K562 (cell line): ENCODE results near the gene PLIN5. TPM values are rescaled to one million over a fixed set of nuclear protein-coding genes. Genes with fewer than 3 reads are reported as not detected.

ENCODE experiments used
- ATAC-seq: fragments of 200-7000 bp; cut with Tn5 transposase; 3 replicates; pipeline ENCODE4 v1.9.1; 2020; ENCODE audit warnings: moderate library complexity
- BruUV-seq: library from RNA; stranded (reverse); fragments of 400-500 nt; replicated peaks from 2 replicates; lab custom pipeline; 2021; lab: Mats Ljungman, UMichigan
- CTCF ChIA-PET: fragments of 300-600 bp; formaldehyde crosslinking; extraction: SDS; loops from one replicate; lab custom pipeline; 2021; ENCODE audit warnings: low intra/inter-chr PET ratio; lab: Yijun Ruan, JAX
- POLR2A ChIA-PET: fragments of 300-600, 350-650 bp; sonication (Branson Sonifier 250); formaldehyde crosslinking; extraction: SDS; loops from one replicate; lab custom pipeline; 2021; ENCODE audit warnings: antibody characterized with exemption, inconsistent platforms; lab: Yijun Ruan, JAX
- DNase-seq, 4 experiments: peaks; one replicate each; pipeline versions ENCODE4 v3.0.0 to v3.0.0-alpha.2; 2011 to 2018; ENCODE audit warnings: low spot score in 3 of 4, mixed read lengths in 3 of 4; ENCODE audit errors: extremely low read depth in 1 of 4
- FAIRE-seq: peaks from 2 replicates; lab custom pipeline; 2011; peaks lifted over from hg19 to GRCh38; lab: Jason Lieb, UNC
- H2AFZ ChIP-seq: 2 replicates; pipeline ENCODE4 v1.6.0; 2011; ENCODE audit warnings: low read depth, low read length, control low read depth, inconsistent platforms
- H3K27ac ChIP-seq: fragments of 200-600 bp; 3 replicates; pipeline ENCODE4 v1.8.0; 2011; ENCODE audit warnings: low read depth, mild to moderate bottlenecking, control low read depth, inconsistent platforms, low read length, moderate library complexity, mixed read lengths; ENCODE audit errors: extremely low read depth
- H3K27me3 ChIP-seq, 2 experiments: fragments of 300-600 bp in 1 of 2; 2 replicates in 1 of 2; 3 replicates in 1 of 2; pipeline versions ENCODE4 v1.6.0 to v1.8.0; 2011; ENCODE audit warnings: inconsistent platforms in 2 of 2, low read length in 2 of 2, mild to moderate bottlenecking in 1 of 2, mixed read lengths in 1 of 2, moderate library complexity in 1 of 2; ENCODE audit not compliant: control insufficient read depth in 2 of 2, insufficient read depth in 2 of 2
- H3K36me3 ChIP-seq: fragments of 300-600 bp; 3 replicates; pipeline ENCODE4 v1.8.0; 2011; ENCODE audit warnings: mild to moderate bottlenecking, low read length, inconsistent platforms; ENCODE audit not compliant: control insufficient read depth, insufficient read depth
- H3K4me1 ChIP-seq, 2 experiments: fragments of 200-600 bp in 1 of 2; replicated peaks in 1 of 2; 2 replicates in 1 of 2; 3 replicates in 1 of 2; pipeline versions ENCODE4 v1.5.1 to v1.8.0; 2011; ENCODE audit warnings: inconsistent platforms in 2 of 2, low read length in 2 of 2, mild to moderate bottlenecking in 1 of 2, mixed read lengths in 1 of 2, moderate library complexity in 1 of 2; ENCODE audit not compliant: control insufficient read depth in 2 of 2, insufficient read depth in 2 of 2
- H3K4me2 ChIP-seq: 2 replicates; pipeline ENCODE4 v1.6.1; 2011; ENCODE audit warnings: low read length, control low read depth, inconsistent platforms, mixed read lengths; ENCODE audit not compliant: insufficient read depth
- H3K4me3 ChIP-seq: fragments of 200-600 bp; sonication (generic), shearing (Covaris generic); 2 replicates; pipeline ENCODE4 v1.5.1; 2016; ENCODE audit warnings: control low read depth, inconsistent platforms
- H3K79me2 ChIP-seq: fragments of 200-600 bp; 3 replicates; pipeline ENCODE4 v1.8.0; 2011; ENCODE audit warnings: low read length, inconsistent platforms; ENCODE audit not compliant: control insufficient read depth, insufficient read depth
- H3K9ac ChIP-seq, 2 experiments: 2 replicates each; pipeline versions ENCODE4 v1.6.0 to v1.6.1; 2011; ENCODE audit warnings: low read depth in 2 of 2, low read length in 2 of 2, control low read depth in 1 of 2, inconsistent platforms in 1 of 2, mild to moderate bottlenecking in 1 of 2, mixed read lengths in 1 of 2; ENCODE audit not compliant: insufficient read depth in 1 of 2
- H3K9me1 ChIP-seq: one replicate; pipeline ENCODE4 v1.6.0; 2011; ENCODE audit warnings: inconsistent platforms, mild to moderate bottlenecking, low read length, moderate library complexity; ENCODE audit not compliant: control insufficient read depth, insufficient read depth
- H3K9me3 ChIP-seq: replicated peaks from 2 replicates; pipeline ENCODE4 v1.5.1; 2011; ENCODE audit warnings: low read depth, low read length, inconsistent platforms; ENCODE audit not compliant: control insufficient read depth, insufficient read depth
- H4K20me1 ChIP-seq: replicated peaks from 2 replicates; pipeline ENCODE4 v1.6.1; 2011; ENCODE audit warnings: low read length, inconsistent platforms, mixed read lengths; ENCODE audit not compliant: control insufficient read depth, insufficient read depth
- ADNP ChIP-seq: fragments of 200-800 bp; sonication (Bioruptor generic); IDR thresholded peaks from 2 replicates; pipeline ENCODE4 v1.6.1; 2016; ENCODE audit warnings: missing genetic modification characterization, missing compliant biosample characterization
- ARNT ChIP-seq, 2 experiments: fragments of 450-650 bp; IDR thresholded peaks; 2 replicates each; pipeline ENCODE4 v1.6.1; 2016; ENCODE audit warnings: mild to moderate bottlenecking in 1 of 2
- BCOR ChIP-seq: fragments of 450-650 bp; IDR thresholded peaks from 2 replicates; pipeline ENCODE4 v1.6.1; 2016
- KLF10 ChIP-seq: fragments of 250-450 bp; sonication (Bioruptor Pico); IDR thresholded peaks from 2 replicates; pipeline ENCODE4 v1.6.1; 2021; ENCODE audit warnings: matching md5 sums
- MYNN ChIP-seq, 2 experiments: sonication (generic); formaldehyde crosslinking in 1 of 2; IDR thresholded peaks; 2 replicates each; pipeline versions ENCODE4 v1.5.0 to v1.6.1; 2016 to 2020; ENCODE audit warnings: antibody characterized with exemption in 1 of 2, missing genetic modification reagents in 1 of 2
- PTBP1 ChIP-seq: fragments of 200-400 bp; formaldehyde crosslinking; IDR thresholded peaks from 2 replicates; pipeline ENCODE4 v1.6.1; 2017; ENCODE audit warnings: low read depth, low read length
- RBM25 ChIP-seq: fragments of 200-400 bp; formaldehyde crosslinking; IDR thresholded peaks from 2 replicates; pipeline ENCODE4 v1.6.1; 2018; ENCODE audit warnings: low read length, low read depth, moderate library complexity; ENCODE audit not compliant: severe bottlenecking
- TCF7 ChIP-seq: sonication (generic); IDR thresholded peaks from 2 replicates; pipeline ENCODE4 v1.6.1; 2016; ENCODE audit warnings: antibody characterized with exemption, borderline replicate concordance
- ZBTB7A ChIP-seq: IDR thresholded peaks from 2 replicates; pipeline ENCODE4 v1.6.1; 2011; ENCODE audit warnings: low read depth, mild to moderate bottlenecking, low read length, moderate library complexity, borderline replicate concordance; ENCODE audit not compliant: control insufficient read depth
- ZEB2 ChIP-seq: fragments of 450-650 bp; IDR thresholded peaks from 2 replicates; pipeline ENCODE4 v1.6.1; 2016
- ZFP36 ChIP-seq: fragments of 150-350 bp; IDR thresholded peaks from 2 replicates; pipeline ENCODE4 v1.6.1; 2018; ENCODE audit warnings: low read length, low read depth; ENCODE audit not compliant: partially characterized antibody
- ZKSCAN1 ChIP-seq: fragments of 150-350 bp; IDR thresholded peaks from 2 replicates; pipeline ENCODE4 v1.6.1; 2016; ENCODE audit warnings: low read depth, low read length
- ZNF384 ChIP-seq: IDR thresholded peaks from 2 replicates; pipeline ENCODE4 v1.6.1; 2012; ENCODE audit warnings: low read depth, low read length, improper control_type of control experiment
- ZNF707 ChIP-seq: fragments of 250-450 bp; sonication (Bioruptor Pico); conservative IDR thresholded peaks from 2 replicates; pipeline ENCODE4 v1.8.0; 2022; ENCODE audit warnings: inconsistent platforms, mild to moderate bottlenecking, moderate library complexity
- ZNF764 ChIP-seq: fragments of 250-450 bp; sonication (Bioruptor Pico); IDR thresholded peaks from 2 replicates; pipeline ENCODE4 v1.4.0; 2020; ENCODE audit warnings: low read depth, mild to moderate bottlenecking, moderate library complexity
- WGBS: fragments of 100-300 bp; shearing (Covaris generic); methylation state at CpG from one replicate; pipeline ENCODE4 v1.1.6; 2016; ENCODE audit warnings: low coverage, mixed read lengths; ENCODE audit not compliant: insufficient coverage; ENCODE audit errors: missing lambda C conversion rate; 5-methylcytosine and 5-hydroxymethylcytosine counted together
- in situ Hi-C: fragments of 300-500 bp; cut with MboI; formaldehyde crosslinking; loops from 4 replicates; pipeline ENCODE4 v1.15.0; 2018; ENCODE audit warnings: inconsistent platforms, mixed read lengths
- intact Hi-C: fragments of 100-400 bp; cut with micrococcal nuclease; formaldehyde crosslinking; loops from 2 replicates; pipeline ENCODE4 v1.14.2; 2022
- polyA plus RNA-seq, 8 experiments: library from polyadenylated mRNA; depleted of rRNA in 4 of 8; stranded (reverse) in 5 of 8; unstranded in 3 of 8; fragments of >200 nt; fragmentation: Nextera tagmentation in 2 of 8; fragmentation: Illumina TruSeq in 1 of 8; extraction: Ambion mirVana in 2 of 8; extraction: Trizol in 1 of 8; gene quantifications; 2 replicates each; pipeline versions ENCODE4 v1.2.1 to v1.2.3, GENCODE V29; 2011 to 2014; ENCODE audit warnings: inconsistent platforms in 1 of 8, missing spikeins in 1 of 8
- total RNA-seq, 7 experiments: library from RNA; depleted of rRNA in 6 of 7; stranded (reverse); fragments of >200 nt in 6 of 7; fragmentation: Illumina TruSeq in 2 of 7; extraction: Trizol in 2 of 7; gene quantifications; 2 replicates each; pipeline versions ENCODE4 v1.2.1 to v1.2.3, GENCODE V29; 2011 to 2021; ENCODE audit warnings: low replicate concordance in 1 of 7

PLIN5 gene
- total and polyA plus RNA-seq, 9 of the 15 experiments (the other 6 are each of a cell fraction or from before 2014, with no cell fraction given), result 0.04 to 1.3 (median 0.50) TPM

DNA sequence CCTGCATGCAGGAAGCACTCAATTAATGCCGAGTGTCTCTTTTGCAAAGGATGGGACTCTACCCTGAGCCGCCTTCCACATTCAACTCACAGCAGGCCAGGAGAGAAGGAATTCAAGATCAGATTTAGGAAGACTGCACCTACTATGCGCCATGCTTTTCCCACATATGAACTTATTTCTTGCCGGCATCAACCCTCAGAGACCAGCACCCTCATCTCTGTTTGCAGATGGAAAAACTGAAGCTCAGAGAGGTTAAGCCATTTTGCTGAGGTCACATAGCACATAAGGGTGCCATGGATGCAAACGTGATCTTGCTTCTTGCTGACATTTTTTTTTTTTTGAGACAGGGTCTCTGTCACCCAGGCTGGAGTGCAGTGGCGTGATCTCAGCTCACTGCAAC, 38.7 kb upstream of the PLIN5 start:
- Histone ChIP-seq H3K9ac (no peak overlapping the region), H3K79me2 (no peaks in the 10 kb centered on the region), H4K20me1 (peaks cover 3% of the 10 kb centered on the region; the same call in 1 of the 2 replicates), H2AFZ (no peak overlapping the region), H3K27ac (no peak overlapping the region), H3K4me1 (peaks cover 25 to 38% of the 10 kb centered on the region in 2 experiments), H3K9me3 (no peaks in the 10 kb centered on the region), H3K4me2 (no peak overlapping the region), H3K36me3 (no peaks in the 10 kb centered on the region), H3K4me3 (no peak overlapping the region), H3K9me1 (no peaks in the 10 kb centered on the region), H3K27me3 (no peaks in the 10 kb centered on the region)
- in situ Hi-C loops (loop anchor here (10.0 kb wide), 1 partner anchor 221 kb away; the partner anchor contains the start of gene FEM1A), intact Hi-C loops (no loop called here)
- no TSS peak for BruUV-seq
- ChIA-PET POLR2A (no interaction called here), CTCF (no interaction called here)
- peak; percentile 27; the same call in 1 of the 2 replicates for TF ChIP-seq BCOR
- TF ChIP-seq ZFP36, result peak; percentile 27
- no peak for TF ChIP-seq TCF7
- TF ChIP-seq RBM25, result peak; percentile 51
- TF ChIP-seq ZKSCAN1, result peak; percentile 96
- FAIRE-seq, result no peak
- 72% methylated on average over 6 of the region's 6 CpGs for WGBS
- no peak for DNase-seq
- no peak for ATAC-seq

DNA sequence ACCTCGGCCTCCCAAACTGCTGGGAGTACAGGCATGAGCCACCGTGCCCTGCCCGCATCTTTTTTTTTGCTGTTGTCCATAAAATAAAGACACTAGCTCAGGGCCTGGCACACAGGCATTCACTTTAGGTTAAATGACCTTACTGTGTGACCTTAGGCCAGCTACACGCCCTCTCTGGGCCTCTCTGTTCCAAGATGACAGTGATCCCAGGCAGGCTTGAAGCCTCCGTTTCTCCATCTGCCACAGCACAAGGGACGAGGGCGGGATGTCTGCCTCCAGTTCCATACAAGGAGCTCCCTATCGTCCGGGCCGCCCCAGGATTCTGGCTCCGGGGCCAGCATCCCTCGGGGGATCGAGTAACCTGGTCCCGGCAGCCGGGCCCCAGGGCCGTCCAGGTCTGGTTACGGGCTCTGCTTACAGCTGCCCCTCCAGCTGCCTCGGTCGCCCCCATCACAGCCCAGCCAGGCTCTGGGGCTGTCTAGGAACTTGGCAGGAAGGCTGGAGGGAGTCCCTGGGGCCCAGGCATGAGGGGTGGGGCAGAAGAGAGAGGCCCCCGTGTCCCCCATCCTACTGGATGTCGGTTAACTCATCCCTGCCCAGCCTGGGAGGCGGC, 36.4 kb upstream of the PLIN5 start:
- no peaks in the 10 kb centered on the region for H3K27me3 ChIP-seq
- no peak overlapping the region for H3K27ac ChIP-seq
- in situ Hi-C loops (loop anchor here (10.0 kb wide), 1 partner anchor 223 kb away; the partner anchor contains the start of gene FEM1A), intact Hi-C loops (no loop called here)
- no peak for FAIRE-seq
- H3K36me3 ChIP-seq, result no peaks in the 10 kb centered on the region
- no peak overlapping the region; a peak in 1 of 4 replicates for H3K9ac ChIP-seq
- H3K4me1 ChIP-seq, result peaks cover 18 to 42% of the 10 kb centered on the region in 2 experiments
- ChIA-PET CTCF (no interaction called here), POLR2A (interaction anchor here (0.7 to 1.3 kb wide), 5 partner anchors 8 to 55 kb away, joined by 3 to 4 read pairs (median 3); no protein-coding TSS in a partner anchor)
- H3K9me3 ChIP-seq, result no peaks in the 10 kb centered on the region
- H3K9me1 ChIP-seq, result peaks cover 2% of the 10 kb centered on the region
- WGBS, result 52% methylated on average over 21 of the region's 22 CpGs
- H3K4me3 ChIP-seq, result no peak overlapping the region
- no peak overlapping the region for H3K4me2 ChIP-seq
- BruUV-seq, result no TSS peak
- no peak for DNase-seq
- no peaks in the 10 kb centered on the region; the same call in 1 of the 2 replicates for H4K20me1 ChIP-seq
- no peak overlapping the region for H2AFZ ChIP-seq
- ATAC-seq, result no peak
- H3K79me2 ChIP-seq, result no peaks in the 10 kb centered on the region
- 0 out of 2 replicates have a peak, but pooled peaks have one; percentile 41 for TF ChIP-seq ZNF384
- 0 out of 2 replicates have a peak, but pooled peaks have one; percentile 45 for TF ChIP-seq PTBP1
- peak; percentile 37 for TF ChIP-seq RBM25
- no peak for TF ChIP-seq MYNN (IDR thresholded peaks at IDR 0.05)
- TF ChIP-seq MYNN (CRISPR knock-in tag; IDR thresholded peaks at IDR 0.05), result no peak
- no peak for TF ChIP-seq ZNF707 (CRISPR knock-in tag)
- TF ChIP-seq ARNT (IDR thresholded peaks at IDR 0.05), result no peak
- TF ChIP-seq ZNF764 (CRISPR knock-in tag), result no peak
- 0 out of 2 replicates have a peak, but pooled peaks have one; percentile 32 for TF ChIP-seq ZBTB7A
- TF ChIP-seq KLF10 (CRISPR knock-in tag), result no peak
- TF ChIP-seq ZFP36, result peak; percentile 79
- no peak for TF ChIP-seq ZEB2
- 0 out of 2 replicates have a peak, but pooled peaks have one; percentile 52 for TF ChIP-seq ADNP (tag)
